Activated T-cell treated with anti-CD3 and anti-CD28 coated beads, Interleukin-2, amount 50 U/mL, for 4 hours (primary cell): Measurements from ENCODE around the gene AMMECR1L. TPM values are rescaled to one million over a fixed set of nuclear protein-coding genes. Genes with fewer than 3 reads are reported as not detected.
"Not testable (repeated sequence)": the region's sequence is repeated elsewhere in the genome, so short reads cannot be mapped to it uniquely, and the experiment has no call there.

ENCODE experiments used
- ATAC-seq, 2 donors: fragments of 200-7000 bp; cut with Tn5 transposase; one replicate each; pipeline ENCODE4 v1.10.0; 2021
- DNase-seq: peaks from one replicate; pipeline ENCODE4 v3.0.0-alpha.2; 2020
- H3K27me3 Mint-ChIP-seq: one replicate; pipeline ENCODE4 v1.8.0; 2021; ENCODE audit warnings: low read depth, mixed read lengths
- H3K36me3 Mint-ChIP-seq: one replicate; pipeline ENCODE4 v1.8.0; 2022; ENCODE audit warnings: mixed read lengths; ENCODE audit not compliant: insufficient read depth
- H3K4me1 Mint-ChIP-seq: one replicate; pipeline ENCODE4 v1.8.0; 2021; ENCODE audit warnings: low read depth, mixed read lengths
- H3K4me3 Mint-ChIP-seq: one replicate; pipeline ENCODE4 v1.8.0; 2021; ENCODE audit warnings: mild to moderate bottlenecking, moderate library complexity, mixed read lengths
- H3K9me3 Mint-ChIP-seq: one replicate; pipeline ENCODE4 v1.8.0; 2021; ENCODE audit warnings: mixed read lengths
- total RNA-seq, 3 donors: library from RNA; stranded (reverse); gene quantifications; one replicate each; pipeline ENCODE4 v1.2.1, GENCODE V29; 2021

Gene AMMECR1L
- 10 to 100 TPM; 16.7 to 19.6 (median 18.6) TPM for total RNA-seq

GRCh38 chr2:127885780-127886592 lies at the start of gene AMMECR1L:
TSS of gene AMMECR1L (minus strand) at chr2:127885956. CDS start at chr2:127874234, 11,722 bp downstream.
- H3K4me3 Mint-ChIP-seq, result peak within 1 kb of the TSS; percentile 86
- ATAC-seq (peak; percentile 92), DNase-seq (peak; percentile 63)
- not testable (repeated sequence) for H3K9me3 Mint-ChIP-seq, H3K36me3 Mint-ChIP-seq, H3K27me3 Mint-ChIP-seq
- H3K4me1 Mint-ChIP-seq, result peaks cover 47% of the 10 kb centered on the region

GRCh38 chr2:127935337-127935736 lies 49.6 kb upstream of the AMMECR1L start:
- DNase-seq (no peak), ATAC-seq (no peak)
- Mint-ChIP-seq H3K27me3 (no peaks in the 10 kb centered on the region), H3K4me3 (no peak overlapping the region), H3K36me3 (peaks cover under 1% of the 10 kb centered on the region), H3K4me1 (no peaks in the 10 kb centered on the region), H3K9me3 (no peaks in the 10 kb centered on the region)

GRCh38 chr2:127932199-127932876 lies 46.6 kb upstream of the AMMECR1L start:
- no peak for ATAC-seq
- Mint-ChIP-seq H3K36me3 (no peaks in the 10 kb centered on the region), H3K4me1 (no peaks in the 10 kb centered on the region), H3K4me3 (no peak overlapping the region), H3K27me3 (no peaks in the 10 kb centered on the region), H3K9me3 (no peaks in the 10 kb centered on the region)
- DNase-seq, result no peak

- H3K4me3 Mint-ChIP-seq, result no peak overlapping the region
- DNase-seq, result no peak
Observed at GRCh38 chr2:127929449-127929848, 43.7 kb upstream of the AMMECR1L start.

GRCh38 chr2:127927384-127927783 lies 41.6 kb upstream of the AMMECR1L start:
- Mint-ChIP-seq H3K27me3 (peaks cover 7% of the 10 kb centered on the region), H3K4me3 (no peak overlapping the region), H3K9me3 (no peaks in the 10 kb centered on the region), H3K4me1 (no peaks in the 10 kb centered on the region), H3K36me3 (no peaks in the 10 kb centered on the region)
- DNase-seq, result no peak
- no peak for ATAC-seq

More at GRCh38 chr2:127929449-127929848, 43.7 kb upstream of the AMMECR1L start:
- no peaks in the 10 kb centered on the region for H3K36me3 Mint-ChIP-seq
- no peaks in the 10 kb centered on the region for H3K9me3 Mint-ChIP-seq
- no peak for ATAC-seq
- H3K27me3 Mint-ChIP-seq, result peaks cover 4% of the 10 kb centered on the region
- no peaks in the 10 kb centered on the region for H3K4me1 Mint-ChIP-seq

GRCh38 chr2:127917916-127918315 lies 32.2 kb upstream of the AMMECR1L start:
- no peaks in the 10 kb centered on the region for H3K36me3 Mint-ChIP-seq
- no peak overlapping the region for H3K4me3 Mint-ChIP-seq
- no peaks in the 10 kb centered on the region for H3K9me3 Mint-ChIP-seq
- peaks cover 3% of the 10 kb centered on the region for H3K27me3 Mint-ChIP-seq
- ATAC-seq (no peak), DNase-seq (no peak)
- no peaks in the 10 kb centered on the region for H3K4me1 Mint-ChIP-seq

GRCh38 chr2:127913808-127914457 lies 28.2 kb upstream of the AMMECR1L start:
- ATAC-seq (no peak), DNase-seq (no peak)
- Mint-ChIP-seq H3K27me3 (peaks cover 3% of the 10 kb centered on the region), H3K36me3 (no peaks in the 10 kb centered on the region), H3K4me3 (no peak overlapping the region), H3K9me3 (no peaks in the 10 kb centered on the region), H3K4me1 (no peaks in the 10 kb centered on the region)

- Mint-ChIP-seq H3K4me3 (no peak overlapping the region), H3K4me1 (no peaks in the 10 kb centered on the region), H3K9me3 (no peaks in the 10 kb centered on the region), H3K27me3 (peaks cover 3% of the 10 kb centered on the region), H3K36me3 (no peaks in the 10 kb centered on the region)
- DNase-seq (no peak), ATAC-seq (no peak)
Observed at GRCh38 chr2:127911737-127912136, 26.0 kb upstream of the AMMECR1L start.

GRCh38 chr2:127910415-127910814 lies 24.7 kb upstream of the AMMECR1L start:
- H3K27me3 Mint-ChIP-seq, result peaks cover 5% of the 10 kb centered on the region
- no peaks in the 10 kb centered on the region for H3K9me3 Mint-ChIP-seq
- H3K4me1 Mint-ChIP-seq, result no peaks in the 10 kb centered on the region
- no peak overlapping the region for H3K4me3 Mint-ChIP-seq
- no peaks in the 10 kb centered on the region for H3K36me3 Mint-ChIP-seq
- ATAC-seq, result no peak
- DNase-seq, result no peak

GRCh38 chr2:127909019-127909418 lies 23.3 kb upstream of the AMMECR1L start:
- ATAC-seq (no peak), DNase-seq (no peak)
- H3K27me3 Mint-ChIP-seq, result peaks cover 6% of the 10 kb centered on the region
- H3K36me3 Mint-ChIP-seq, result no peaks in the 10 kb centered on the region
- H3K4me3 Mint-ChIP-seq, result no peak overlapping the region
- no peaks in the 10 kb centered on the region for H3K9me3 Mint-ChIP-seq
- no peaks in the 10 kb centered on the region for H3K4me1 Mint-ChIP-seq

- H3K4me1 Mint-ChIP-seq, H3K4me3 Mint-ChIP-seq, H3K36me3 Mint-ChIP-seq, H3K27me3 Mint-ChIP-seq, H3K9me3 Mint-ChIP-seq, DNase-seq, ATAC-seq: not testable (repeated sequence)
Observed at GRCh38 chr2:127907733-127908400, 22.1 kb upstream of the AMMECR1L start.

GRCh38 chr2:127906206-127906926 lies 20.6 kb upstream of the AMMECR1L start:
- no peak for DNase-seq
- no peaks in the 10 kb centered on the region for H3K9me3 Mint-ChIP-seq
- H3K36me3 Mint-ChIP-seq, result no peaks in the 10 kb centered on the region
- no peak overlapping the region for H3K4me3 Mint-ChIP-seq
- peaks cover 6% of the 10 kb centered on the region for H3K27me3 Mint-ChIP-seq
- H3K4me1 Mint-ChIP-seq, result no peaks in the 10 kb centered on the region
- no peak for ATAC-seq

GRCh38 chr2:127901339-127902056 lies 15.7 kb upstream of the AMMECR1L start:
- DNase-seq, result no peak

More at GRCh38 chr2:127901339-127902056, 15.7 kb upstream of the AMMECR1L start:
- H3K27me3 Mint-ChIP-seq, result peaks cover 7% of the 10 kb centered on the region
- H3K4me3 Mint-ChIP-seq, result no peak overlapping the region
- H3K9me3 Mint-ChIP-seq, result no peaks in the 10 kb centered on the region
- H3K4me1 Mint-ChIP-seq, result no peaks in the 10 kb centered on the region
- ATAC-seq, result no peak
- H3K36me3 Mint-ChIP-seq, result no peaks in the 10 kb centered on the region
